Midbrain (tissue), 1 donor: Measurements from ENCODE around the gene TMEM72.

ENCODE experiments used
- DNase-seq: peaks from one replicate; lab custom pipeline; 2025; lab: John Stamatoyannopoulos, UW

Gene TMEM72

DNA sequence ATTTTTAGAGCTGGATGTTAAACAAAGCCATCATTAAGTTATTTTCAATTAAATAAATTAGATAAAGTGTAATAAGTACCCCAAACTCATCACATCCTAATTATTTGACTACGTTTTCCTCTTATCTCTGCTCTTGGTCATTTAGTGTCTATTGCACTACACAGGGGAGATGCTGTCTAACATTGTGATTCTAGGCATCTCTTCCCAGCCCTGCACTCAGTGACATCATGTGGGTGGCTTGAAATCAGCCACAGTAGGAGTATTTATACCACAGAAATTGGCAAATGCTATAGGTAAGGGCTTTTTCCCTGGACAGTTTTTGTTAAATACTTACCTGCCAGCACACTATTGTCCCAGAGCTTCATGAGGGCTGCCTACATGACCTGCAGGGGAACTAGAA lies 21.3 kb upstream of the TMEM72 start:
- no peak for DNase-seq

DNA sequence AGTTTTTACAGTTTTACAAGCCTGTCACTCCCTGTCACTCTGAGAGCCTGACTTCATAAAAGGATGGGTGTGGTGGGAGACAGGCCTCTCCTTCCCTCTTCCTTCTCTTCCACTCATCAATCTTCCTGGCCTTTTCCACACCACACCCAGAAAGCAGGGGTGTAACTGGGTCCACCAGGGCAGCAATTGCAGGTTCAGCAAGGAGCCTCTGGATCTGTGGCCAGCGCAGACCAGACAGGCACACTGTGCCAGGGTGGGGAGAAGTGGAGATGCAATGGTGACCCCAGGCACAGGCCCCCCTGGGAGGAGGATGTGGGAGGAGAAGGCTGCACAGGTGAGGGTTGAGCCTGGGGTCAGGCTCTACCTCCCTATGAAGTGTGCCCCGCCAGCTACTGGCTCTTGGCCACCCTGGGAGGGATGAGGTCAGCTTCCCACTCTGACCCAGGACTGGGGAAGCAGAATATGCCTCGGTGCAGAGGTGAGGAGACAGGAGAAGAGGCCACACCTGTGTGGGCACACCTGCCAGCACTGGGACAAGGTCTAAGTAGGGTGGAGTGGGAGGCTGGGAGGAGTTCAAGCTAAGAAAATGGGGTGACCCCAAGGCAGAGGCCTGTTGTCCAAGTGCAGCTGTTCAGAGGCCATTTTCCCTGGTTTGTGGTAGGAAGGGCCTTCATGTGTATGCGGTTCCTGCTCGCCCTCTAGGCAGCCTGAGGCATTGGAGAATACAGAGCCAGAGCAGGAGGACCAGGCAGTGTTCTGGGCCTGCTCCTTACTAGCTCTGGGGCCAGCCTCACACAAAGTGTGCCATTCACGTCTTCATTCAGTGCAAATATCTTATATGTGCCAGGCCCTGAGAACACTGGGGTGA lies 20.2 kb upstream of the TMEM72 start:
- DNase-seq = no peak

GRCh38 chr10:44891721-44892120 lies 19.4 kb upstream of the TMEM72 start:
- DNase-seq = no peak

- DNase-seq = no peak
These were observed 17.3 kb upstream of the TMEM72 start for GRCh38 chr10:44893604-44894468.

- no peak for DNase-seq
These were observed 16.4 kb upstream of the TMEM72 start for GRCh38 chr10:44894691-44895090.

DNA sequence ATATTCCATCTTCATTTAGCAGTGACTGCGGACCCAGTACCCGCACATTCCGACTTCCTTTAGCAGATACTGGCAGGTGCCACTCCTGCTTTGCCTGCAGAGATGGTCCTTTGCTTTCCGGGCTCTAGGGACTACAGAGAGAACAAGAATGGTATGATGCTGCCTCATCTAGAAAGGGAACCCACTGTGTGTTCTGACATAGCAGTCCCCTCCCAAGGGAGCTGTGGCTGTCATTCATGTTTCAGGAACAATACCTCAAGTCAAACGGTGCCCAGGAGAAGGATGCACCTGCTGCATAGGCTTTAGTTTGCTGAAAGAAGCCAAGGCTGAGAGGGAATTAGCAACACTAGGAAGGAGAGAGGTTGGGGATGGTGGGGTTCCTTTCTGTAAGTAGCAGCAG lies 15.9 kb upstream of the TMEM72 start:
- DNase-seq = no peak

DNA sequence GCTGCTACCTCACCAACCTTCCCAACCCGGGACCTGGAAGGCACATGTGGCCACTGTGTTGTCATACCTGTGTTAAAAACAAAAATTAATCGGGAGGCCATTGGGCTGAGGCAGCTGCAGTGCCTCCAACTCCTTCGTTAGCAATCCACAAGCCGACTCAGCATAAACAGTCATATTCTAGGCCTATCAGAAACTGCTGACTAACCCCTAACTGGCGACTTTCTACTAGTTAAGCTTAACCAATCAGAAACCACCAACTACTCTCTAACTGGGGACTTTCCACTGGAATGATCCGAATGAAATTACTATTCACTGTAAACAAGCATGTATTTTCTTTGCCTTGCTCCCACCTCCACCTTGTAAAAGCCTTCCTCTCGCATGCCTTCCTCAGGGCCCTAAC lies 14.1 kb upstream of the TMEM72 start:
- DNase-seq = no peak

- DNase-seq = no peak
These were observed 12.5 kb upstream of the TMEM72 start for GRCh38 chr10:44898665-44899064.

GRCh38 chr10:44899450-44900080 lies 11.6 kb upstream of the TMEM72 start:
- DNase-seq = no peak

GRCh38 chr10:44902941-44903545 lies 8.1 kb upstream of the TMEM72 start:
- no peak for DNase-seq

GRCh38 chr10:44906486-44906885 lies 4.7 kb upstream of the TMEM72 start:
- no peak for DNase-seq

- no peak for DNase-seq
These were observed 3.6 kb upstream of the TMEM72 start for GRCh38 chr10:44907556-44907955.

- no peak for DNase-seq
These were observed 2.9 kb upstream of the TMEM72 start for GRCh38 chr10:44908066-44908749.

DNA sequence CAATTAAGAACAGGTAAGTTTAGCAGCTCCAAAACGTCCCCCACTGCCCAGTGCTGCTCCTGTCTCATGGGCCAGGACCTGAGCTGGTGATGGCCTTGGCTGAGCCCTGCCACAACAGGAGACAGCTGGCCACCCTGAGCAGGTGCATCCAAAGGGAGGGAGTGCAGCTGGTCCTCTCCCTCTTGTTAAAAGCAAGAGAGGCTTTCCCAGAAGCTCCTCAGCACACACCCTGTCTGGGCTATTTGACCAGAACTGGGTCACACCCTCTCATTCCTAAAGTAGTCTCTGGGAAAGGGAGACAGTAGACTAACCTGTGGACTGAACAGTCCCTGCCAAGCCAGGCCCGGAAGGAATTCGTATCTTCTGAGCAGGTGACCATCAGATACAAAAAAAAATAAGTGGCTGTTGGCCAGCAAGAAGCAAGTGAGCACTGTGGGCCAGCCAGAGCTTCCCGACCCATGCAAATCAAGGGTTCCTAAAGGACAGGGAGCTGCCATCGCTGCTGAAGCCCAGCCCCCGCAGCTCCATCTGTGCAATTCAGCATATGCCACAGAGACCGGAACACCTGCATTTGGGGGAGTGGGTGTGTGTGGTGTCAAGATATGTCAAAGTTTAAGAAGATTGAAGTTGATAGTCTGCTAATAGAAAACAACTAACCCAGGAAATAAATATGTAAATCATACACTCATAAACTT lies 2.1 kb upstream of the TMEM72 start:
- no peak for DNase-seq

- DNase-seq = no peak
These were observed 1.2 kb upstream of the TMEM72 start for GRCh38 chr10:44909910-44910309.

- no peak for DNase-seq
These were observed 535 bp upstream of the TMEM72 start for GRCh38 chr10:44910602-44911001.

- DNase-seq = no peak
These were observed 814 bp downstream of the TMEM72 start for GRCh38 chr10:44911951-44912350.

DNA sequence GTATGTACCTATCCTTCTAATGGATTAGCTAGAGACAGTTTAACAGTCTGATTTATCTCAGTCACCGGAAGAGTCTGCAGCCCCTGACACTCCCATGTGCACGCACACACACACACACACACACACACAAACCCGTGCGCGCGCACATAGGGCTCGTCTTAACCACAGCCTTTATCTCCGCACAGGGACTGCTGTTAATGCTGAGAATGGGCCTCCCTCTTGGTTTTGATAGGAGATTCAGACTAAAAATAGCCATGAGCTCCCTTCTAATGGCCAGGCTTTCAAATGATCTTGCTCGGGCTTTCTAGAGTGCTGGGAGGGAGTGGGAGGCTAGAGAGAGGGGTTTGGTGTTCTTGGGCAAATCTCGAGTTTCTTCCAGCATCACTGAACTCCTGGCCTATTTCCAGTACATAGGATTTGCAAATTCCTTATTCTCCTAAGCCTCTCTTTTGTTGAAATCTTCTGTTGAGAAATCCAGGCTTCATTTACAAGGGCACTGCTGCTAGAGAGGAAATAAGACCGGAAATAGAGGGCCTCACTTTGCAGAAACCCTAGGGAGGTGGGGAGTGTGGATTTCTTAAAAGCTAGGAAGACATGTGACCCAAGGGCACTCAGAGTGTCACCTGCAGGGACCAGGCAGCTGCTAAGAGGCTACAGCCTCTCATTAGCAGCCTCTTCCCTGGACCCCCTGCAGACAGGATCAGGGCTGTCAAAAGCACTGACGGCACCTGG lies 2.4 kb downstream of the TMEM72 start:
- no peak for DNase-seq

- no peak for DNase-seq
These were observed 3.8 kb downstream of the TMEM72 start for GRCh38 chr10:44914891-44915290.

DNA sequence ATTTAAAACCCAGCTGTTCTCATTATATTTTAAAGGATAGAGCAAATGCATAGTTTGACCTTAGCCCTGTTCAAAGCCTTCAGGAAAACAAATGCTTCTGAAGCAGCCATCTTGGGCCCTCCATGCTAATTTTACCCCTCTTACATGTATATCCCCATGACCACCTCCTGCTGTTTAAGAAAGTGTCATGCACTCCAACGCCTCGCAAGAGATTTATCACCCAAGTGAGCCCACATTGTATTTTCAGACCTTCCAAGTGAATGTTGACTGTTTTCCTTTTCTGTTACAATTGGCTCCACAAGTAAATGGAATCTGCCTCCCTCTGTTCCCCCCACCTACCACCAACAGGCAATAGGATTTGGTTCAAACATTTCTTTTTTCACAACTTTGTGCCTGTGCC lies 5.3 kb downstream of the TMEM72 start:
- no peak for DNase-seq
